ENCODE measurements around the gene SERTAD3.
A peak's percentile ranks its signal among the peaks of the same experiment; 100 is the strongest.

SERTAD3 gene

DNA sequence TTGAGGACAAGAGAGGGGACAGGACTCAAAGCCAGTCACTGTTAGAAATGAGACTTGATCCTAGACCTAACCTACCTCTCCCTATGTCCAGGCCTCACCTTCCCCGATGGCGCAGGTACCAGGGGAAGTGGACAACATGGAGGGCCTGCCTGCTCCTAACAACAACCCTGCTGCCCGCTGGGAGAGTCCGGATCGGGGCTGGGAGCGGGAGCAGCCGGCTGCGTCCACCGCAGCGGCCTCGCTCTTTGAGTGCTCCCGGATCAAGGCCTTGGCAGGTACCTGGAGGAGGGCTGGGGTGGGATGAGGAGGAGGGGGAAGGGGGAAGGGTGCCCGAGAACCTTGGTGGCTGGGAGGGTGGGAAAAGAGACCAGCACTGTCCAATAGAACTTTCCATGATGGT is 28.4 kb upstream of the SERTAD3 start:
- no peak overlapping the region for H3K4me3 ChIP-seq (ENCODE audit: low read depth, low read length)
- no peak for DNase-seq (ENCODE audit: low read depth)
- TF ChIP-seq, protein P1, sequence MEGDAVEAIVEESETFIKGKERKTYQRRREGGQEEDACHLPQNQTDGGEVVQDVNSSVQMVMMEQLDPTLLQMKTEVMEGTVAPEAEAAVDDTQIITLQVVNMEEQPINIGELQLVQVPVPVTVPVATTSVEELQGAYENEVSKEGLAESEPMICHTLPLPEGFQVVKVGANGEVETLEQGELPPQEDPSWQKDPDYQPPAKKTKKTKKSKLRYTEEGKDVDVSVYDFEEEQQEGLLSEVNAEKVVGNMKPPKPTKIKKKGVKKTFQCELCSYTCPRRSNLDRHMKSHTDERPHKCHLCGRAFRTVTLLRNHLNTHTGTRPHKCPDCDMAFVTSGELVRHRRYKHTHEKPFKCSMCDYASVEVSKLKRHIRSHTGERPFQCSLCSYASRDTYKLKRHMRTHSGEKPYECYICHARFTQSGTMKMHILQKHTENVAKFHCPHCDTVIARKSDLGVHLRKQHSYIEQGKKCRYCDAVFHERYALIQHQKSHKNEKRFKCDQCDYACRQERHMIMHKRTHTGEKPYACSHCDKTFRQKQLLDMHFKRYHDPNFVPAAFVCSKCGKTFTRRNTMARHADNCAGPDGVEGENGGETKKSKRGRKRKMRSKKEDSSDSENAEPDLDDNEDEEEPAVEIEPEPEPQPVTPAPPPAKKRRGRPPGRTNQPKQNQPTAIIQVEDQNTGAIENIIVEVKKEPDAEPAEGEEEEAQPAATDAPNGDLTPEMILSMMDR (IDR thresholded peaks at IDR 0.05; ENCODE audit: control insufficient read depth, extremely low read depth, insufficient read depth): no peak

DNA sequence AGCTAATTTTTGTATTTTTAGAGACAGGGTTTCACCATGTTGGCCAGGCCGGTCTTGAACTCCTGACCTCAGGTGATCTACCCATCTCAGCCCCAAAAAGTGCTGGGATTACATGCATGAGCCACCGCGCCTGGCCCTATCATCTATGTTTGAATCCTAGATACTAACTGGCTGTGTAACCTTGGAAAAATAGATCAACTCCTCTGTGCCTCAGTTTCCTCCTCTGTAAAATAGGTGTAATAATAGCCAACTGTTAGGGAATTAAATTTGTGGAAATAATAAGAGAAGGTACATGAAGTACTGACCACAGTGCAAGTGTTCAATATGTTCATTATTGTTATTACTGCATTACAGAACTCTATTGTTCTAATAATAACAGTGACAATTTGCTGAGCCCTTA is 27.0 kb upstream of the SERTAD3 start:
- no peak for DNase-seq (ENCODE audit: low read depth)
- H3K4me3 ChIP-seq (ENCODE audit: low read depth, low read length): no peak overlapping the region
- TF ChIP-seq, protein P1 (IDR thresholded peaks at IDR 0.05; ENCODE audit: control insufficient read depth, extremely low read depth, insufficient read depth): no peak

DNA sequence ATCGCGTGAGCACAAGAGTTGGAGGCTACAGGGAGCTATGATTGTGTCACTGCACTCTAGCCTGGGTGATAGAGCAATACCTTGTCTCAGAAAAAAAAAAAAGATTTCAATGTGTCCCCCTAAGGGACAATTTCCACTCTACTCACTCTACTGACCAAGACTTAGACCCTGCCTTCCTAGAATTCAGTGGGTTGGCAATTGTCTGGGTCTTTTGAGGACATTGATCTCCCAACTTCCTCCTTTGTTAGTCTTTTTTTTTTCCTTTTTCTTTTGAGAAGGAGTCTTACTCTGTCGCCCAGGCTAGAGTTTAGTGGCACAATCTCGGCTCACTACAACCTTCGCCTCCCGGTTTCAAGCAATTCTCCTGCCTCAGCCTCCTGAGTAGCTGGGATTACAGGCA is 24.9 kb upstream of the SERTAD3 start:
- DNase-seq (ENCODE audit: low read depth): no peak
- TF ChIP-seq, protein P1 (IDR thresholded peaks at IDR 0.05; ENCODE audit: control insufficient read depth, extremely low read depth, insufficient read depth): no peak
- no peak overlapping the region for H3K4me3 ChIP-seq (ENCODE audit: low read depth, low read length)

DNA sequence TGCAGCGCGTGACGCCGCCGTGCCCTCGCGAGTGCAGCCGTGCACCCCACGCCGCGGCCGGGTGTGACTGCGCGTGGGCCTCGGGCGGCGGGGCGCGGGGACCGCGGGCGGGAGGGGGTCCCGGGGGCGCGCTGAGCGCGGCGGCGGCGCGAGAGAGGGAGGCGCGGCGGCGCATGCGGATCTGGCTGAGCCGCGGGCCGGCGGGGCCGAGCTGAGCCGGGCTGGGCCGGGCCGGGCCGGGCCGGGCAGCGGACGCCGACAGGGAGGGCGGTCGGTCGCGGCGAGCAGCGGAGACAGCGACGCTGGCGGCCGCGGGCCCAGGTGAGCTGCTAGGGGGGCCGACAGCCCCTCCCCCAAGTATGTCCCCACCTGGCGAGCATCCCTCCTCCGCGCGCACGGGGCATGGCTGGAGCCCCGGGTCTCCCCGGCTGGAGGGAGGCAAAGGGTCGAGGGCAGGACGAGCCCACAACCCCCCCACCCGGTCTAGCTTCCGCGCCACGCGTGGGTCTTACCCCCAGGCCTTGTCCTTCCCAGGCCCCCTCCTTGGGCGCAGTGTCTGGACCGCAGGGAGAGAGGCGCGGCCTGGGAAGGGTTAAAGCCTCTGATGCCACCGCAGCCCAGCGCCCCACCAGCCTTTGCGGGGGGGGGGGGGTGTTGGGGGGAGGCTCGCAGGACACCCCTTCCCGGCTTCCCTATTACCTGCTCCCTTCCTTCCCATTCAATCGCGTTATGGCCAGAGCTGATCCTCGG is 23.0 kb upstream of the SERTAD3 start, which contains the start of gene SPTBN4:
Gene SPTBN4 (plus strand): TSS at position 17 of the 750 bp plus-strand sequence. CDS start 5,621 bp downstream, outside the sequence.
- TF ChIP-seq, protein P1 (IDR thresholded peaks at IDR 0.05; ENCODE audit: control insufficient read depth, extremely low read depth, insufficient read depth): no peak
- peak within 1 kb of the TSS; percentile 90 for H3K4me3 ChIP-seq (ENCODE audit: low read depth, low read length)
- no peak for DNase-seq (ENCODE audit: low read depth)

DNA sequence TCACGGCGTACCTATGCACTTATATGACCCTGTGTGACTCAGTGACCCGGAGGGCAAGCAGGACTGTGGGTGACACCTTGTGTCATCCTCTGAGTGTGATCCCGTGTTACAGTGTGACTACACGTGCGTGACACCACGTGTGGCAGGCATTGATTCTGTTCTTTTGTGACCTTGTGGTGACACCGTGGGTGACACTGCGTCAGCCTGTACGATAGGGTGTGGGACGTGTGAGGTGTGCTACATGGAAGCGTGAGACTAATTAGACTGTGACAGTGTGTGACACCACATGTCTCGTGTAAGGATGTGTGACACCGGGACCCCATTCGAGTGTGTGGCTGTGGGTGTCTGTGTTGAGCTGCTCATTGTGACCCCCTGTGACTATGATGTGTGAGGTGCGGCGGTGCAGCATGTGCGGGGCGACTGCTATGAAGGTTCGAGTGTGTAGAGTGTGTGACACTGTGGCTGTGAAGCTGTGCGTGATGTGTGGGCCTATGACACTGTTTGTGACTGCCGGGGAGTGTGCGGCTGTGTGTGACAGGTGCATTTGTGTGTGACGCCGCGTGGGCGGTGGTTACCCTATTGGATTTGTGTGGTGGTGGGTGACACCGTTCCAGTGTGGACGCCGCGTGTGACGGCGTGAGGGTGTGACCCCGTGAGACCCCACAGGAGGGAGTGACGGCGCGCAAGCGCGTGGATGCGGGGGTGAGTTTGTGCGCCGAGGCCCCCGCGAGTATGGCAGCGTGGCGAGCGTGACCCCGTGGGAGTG is 22.3 kb upstream of the SERTAD3 start:
- TF ChIP-seq, protein P1 (IDR thresholded peaks at IDR 0.05; ENCODE audit: control insufficient read depth, extremely low read depth, insufficient read depth): no peak
- DNase-seq (ENCODE audit: low read depth): no peak
- H3K4me3 ChIP-seq (ENCODE audit: low read depth, low read length): peak overlapping the region; percentile 90

DNA sequence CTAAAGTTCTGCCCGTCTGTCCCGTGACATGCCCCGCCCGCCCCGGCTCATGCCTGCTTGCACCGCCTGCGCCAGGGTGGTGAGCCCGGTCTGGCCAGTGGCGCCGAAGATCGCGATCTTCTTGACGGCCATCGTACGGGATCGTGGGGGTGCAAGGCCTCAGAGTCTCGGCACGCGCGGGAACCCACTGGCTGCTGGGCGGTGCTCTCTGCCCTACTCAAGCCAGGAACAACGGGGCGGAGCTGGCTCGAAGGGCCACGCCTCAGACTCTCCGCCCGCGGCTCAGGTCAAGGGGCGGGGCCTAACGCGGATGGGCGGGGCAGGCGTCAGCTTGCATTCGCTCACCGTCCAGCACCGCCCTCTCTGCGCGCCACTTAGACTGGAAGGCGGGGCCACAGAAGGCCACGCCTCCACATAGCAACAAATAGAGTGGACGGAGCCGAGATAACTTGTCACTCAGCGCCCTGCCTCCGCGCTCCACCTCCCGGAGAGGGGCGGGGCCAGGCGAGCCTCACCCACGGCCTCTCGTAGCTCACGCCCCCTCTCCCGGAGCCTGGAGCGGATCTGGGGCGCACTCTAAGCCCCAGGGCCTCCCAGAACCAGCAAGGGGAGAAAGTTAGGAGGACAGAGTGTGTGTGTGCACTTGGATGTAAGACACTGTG is 21.6 kb upstream of the SERTAD3 start, which contains the start of gene BLVRB:
Gene BLVRB (minus strand): TSS at position 189 of the 662 bp plus-strand sequence. CDS start 57 bp downstream, at position 132.
- peak; percentile 96 for DNase-seq (ENCODE audit: low read depth)
- peak within 1 kb of the TSS; percentile 90 for H3K4me3 ChIP-seq (ENCODE audit: low read depth, low read length)
- TF ChIP-seq, protein P1 (IDR thresholded peaks at IDR 0.05; ENCODE audit: control insufficient read depth, extremely low read depth, insufficient read depth): no peak
